ENCODE data around the gene CIB2. TPM values are rescaled to one million over a fixed set of nuclear protein-coding genes. Genes with fewer than 3 reads are reported as not detected.

CIB2 gene
- total and polyA plus RNA-seq, 2 experiments from 2014 or later: 40.5 to 48.9 TPM

DNA sequence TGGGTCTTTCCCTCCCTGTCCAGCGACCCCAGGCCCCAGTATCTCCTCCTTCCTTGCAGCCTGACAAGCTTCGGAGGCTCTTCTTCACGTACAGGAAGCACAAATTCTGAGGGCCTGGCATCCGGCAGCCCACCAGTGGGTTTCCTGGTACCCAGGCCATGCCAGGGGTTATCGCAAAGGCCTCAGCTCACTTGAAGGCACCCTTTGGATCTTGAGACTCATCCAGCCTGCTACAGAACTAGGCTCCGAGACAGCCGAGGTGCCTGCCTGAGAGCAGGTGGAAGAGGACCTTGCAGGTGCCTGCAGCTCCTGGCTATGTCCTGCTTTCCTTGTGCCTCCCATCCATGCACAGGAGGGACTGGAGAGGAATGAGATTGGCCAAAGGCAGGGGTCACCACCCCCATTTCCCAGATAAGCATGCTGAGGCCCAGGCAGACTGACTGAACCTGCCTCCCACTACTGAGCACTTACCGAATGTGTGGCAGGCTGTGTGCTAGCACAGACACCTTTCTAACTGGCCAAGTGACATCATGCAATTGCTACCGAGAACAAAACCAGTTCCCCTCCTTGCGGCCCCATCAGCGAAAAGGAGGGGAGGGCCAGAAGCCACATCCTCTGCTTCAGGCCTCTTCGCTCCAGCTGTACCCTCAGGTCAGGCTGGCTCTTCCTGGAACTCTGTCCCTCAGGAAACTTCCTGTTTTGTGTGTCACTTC, 27.7 kb downstream of the CIB2 start:
- no peaks in the 10 kb centered on the region for H3K79me2 ChIP-seq
- WGBS (ENCODE audit: low lambda C conversion rate, missing lambda C conversion rate): 88% methylated on average over 12 of the region's 12 CpGs
- no peaks in the 10 kb centered on the region for H3K9me2 ChIP-seq (replicated peaks; ENCODE audit: insufficient read depth)
- H3K27ac ChIP-seq: no peak overlapping the region
- no peaks in the 10 kb centered on the region for H3K4me1 ChIP-seq (ENCODE audit: insufficient read depth)
- no peak for DNase-seq (ENCODE audit: low spot score)
- H3K4me3 ChIP-seq: no peak overlapping the region
- TF ChIP-seq CTCF (IDR thresholded peaks at IDR 0.05; ENCODE audit: poor library complexity) (no peak), EZH2 (IDR thresholded peaks at IDR 0.05; ENCODE audit: borderline replicate concordance) (no peak), EZH2phosphoT487 (IDR thresholded peaks at IDR 0.05; ENCODE audit: low read depth, severe bottlenecking, unreplicated experiment) (no peak)
- no peaks in the 10 kb centered on the region for H3K9me3 ChIP-seq (ENCODE audit: low read depth)
- H2AFZ ChIP-seq: no peak overlapping the region
- no peak overlapping the region for H3K4me2 ChIP-seq
- H4K20me1 ChIP-seq (ENCODE audit: insufficient read depth, poor library complexity, severe bottlenecking): no peaks in the 10 kb centered on the region
- H3K27me3 ChIP-seq: no peaks in the 10 kb centered on the region
- H3K36me3 ChIP-seq (replicated peaks; ENCODE audit: insufficient read depth, low read depth): no peaks in the 10 kb centered on the region

GRCh38 chr15:78102741-78103140, 28.5 kb downstream of the CIB2 start:
- H2AFZ ChIP-seq: no peak overlapping the region
- no peak for DNase-seq (ENCODE audit: low spot score)
- H3K79me2 ChIP-seq: no peaks in the 10 kb centered on the region
- WGBS (ENCODE audit: low lambda C conversion rate, missing lambda C conversion rate): 90% methylated on average over 6 of the region's 6 CpGs
- H3K27me3 ChIP-seq: no peaks in the 10 kb centered on the region
- H3K4me1 ChIP-seq (ENCODE audit: insufficient read depth): no peaks in the 10 kb centered on the region
- H3K27ac ChIP-seq: no peak overlapping the region
- H4K20me1 ChIP-seq (ENCODE audit: insufficient read depth, poor library complexity, severe bottlenecking): no peaks in the 10 kb centered on the region
- TF ChIP-seq CTCF (IDR thresholded peaks at IDR 0.05; ENCODE audit: poor library complexity) (no peak), EZH2phosphoT487 (IDR thresholded peaks at IDR 0.05; ENCODE audit: low read depth, severe bottlenecking, unreplicated experiment) (no peak), EZH2 (IDR thresholded peaks at IDR 0.05; ENCODE audit: borderline replicate concordance) (no peak)
- no peaks in the 10 kb centered on the region for H3K9me2 ChIP-seq (replicated peaks; ENCODE audit: insufficient read depth)
- no peak overlapping the region for H3K4me3 ChIP-seq
- no peaks in the 10 kb centered on the region for H3K36me3 ChIP-seq (replicated peaks; ENCODE audit: insufficient read depth, low read depth)
- H3K4me2 ChIP-seq: no peak overlapping the region
- H3K9me3 ChIP-seq (ENCODE audit: low read depth): no peaks in the 10 kb centered on the region

DNA sequence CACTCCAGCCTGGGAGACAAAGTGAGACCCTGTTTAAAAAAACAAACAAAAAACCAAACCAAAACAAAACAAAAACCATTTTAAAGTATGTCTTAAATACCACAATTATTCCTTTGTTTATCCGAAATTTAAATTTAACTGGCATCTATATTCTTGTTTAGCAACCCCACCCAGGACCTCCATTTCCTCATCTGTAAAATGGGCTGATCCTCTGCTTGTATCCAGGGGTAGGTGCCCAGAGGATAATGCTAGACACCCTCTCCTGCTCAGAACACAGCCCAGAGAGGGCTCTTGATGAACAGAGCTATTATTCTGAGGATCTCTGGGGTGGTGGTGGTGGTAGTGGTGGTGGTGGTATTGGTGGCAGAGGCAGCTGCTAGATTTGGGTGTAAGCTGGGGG, 29.0 kb downstream of the CIB2 start:
- Histone ChIP-seq H3K9me2 (replicated peaks; ENCODE audit: insufficient read depth) (no peaks in the 10 kb centered on the region), H4K20me1 (ENCODE audit: insufficient read depth, poor library complexity, severe bottlenecking) (no peaks in the 10 kb centered on the region), H3K79me2 (no peaks in the 10 kb centered on the region), H3K36me3 (replicated peaks; ENCODE audit: insufficient read depth, low read depth) (no peaks in the 10 kb centered on the region), H2AFZ (no peak overlapping the region), H3K4me2 (no peak overlapping the region), H3K27me3 (no peaks in the 10 kb centered on the region), H3K4me3 (no peak overlapping the region), H3K9me3 (ENCODE audit: low read depth) (no peaks in the 10 kb centered on the region), H3K27ac (no peak overlapping the region), H3K4me1 (ENCODE audit: insufficient read depth) (no peaks in the 10 kb centered on the region)
- TF ChIP-seq CTCF (IDR thresholded peaks at IDR 0.05; ENCODE audit: poor library complexity) (no peak), EZH2phosphoT487 (IDR thresholded peaks at IDR 0.05; ENCODE audit: low read depth, severe bottlenecking, unreplicated experiment) (no peak), EZH2 (IDR thresholded peaks at IDR 0.05; ENCODE audit: borderline replicate concordance) (no peak)
- DNase-seq (ENCODE audit: low spot score): no peak
- 85% methylated on average over 1 of the region's 1 CpG for WGBS (ENCODE audit: low lambda C conversion rate, missing lambda C conversion rate)
